VCaP (cell line): ENCODE measurements around the gene PAPPA.

Source experiments
- H3K27ac ChIP-seq: fragments of 450-650 bp; 2 replicates; pipeline ENCODE4 v1.5.1; 2017
- TF ChIP-seq, protein P1 (sequence below): fragments of 450-650 bp; conservative IDR thresholded peaks from 2 replicates; pipeline ENCODE4 v1.5.1; 2017; ENCODE audit warnings: mild to moderate bottlenecking, moderate library complexity

Gene PAPPA

DNA sequence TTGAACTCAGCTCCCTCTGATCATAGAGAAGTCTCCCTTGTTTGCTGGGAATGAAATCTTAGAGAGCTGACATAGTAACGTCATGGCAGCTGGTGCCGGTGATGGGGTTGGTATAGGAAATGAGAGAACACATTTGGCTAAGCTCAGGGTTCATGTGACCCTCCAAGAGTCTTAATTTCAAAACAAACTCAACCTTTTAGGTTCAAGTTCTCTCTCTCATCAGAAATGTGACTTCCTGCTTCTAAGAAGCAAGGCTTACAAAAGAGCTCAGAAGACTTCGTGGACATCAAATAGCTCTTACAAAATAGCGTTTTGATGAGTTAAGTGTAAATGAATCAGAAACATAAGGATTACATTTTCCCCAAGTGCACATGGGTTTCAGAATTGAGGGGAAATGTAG, 97.3 kb downstream of the PAPPA start:
- no peak overlapping the region for H3K27ac ChIP-seq
- TF ChIP-seq, protein P1, sequence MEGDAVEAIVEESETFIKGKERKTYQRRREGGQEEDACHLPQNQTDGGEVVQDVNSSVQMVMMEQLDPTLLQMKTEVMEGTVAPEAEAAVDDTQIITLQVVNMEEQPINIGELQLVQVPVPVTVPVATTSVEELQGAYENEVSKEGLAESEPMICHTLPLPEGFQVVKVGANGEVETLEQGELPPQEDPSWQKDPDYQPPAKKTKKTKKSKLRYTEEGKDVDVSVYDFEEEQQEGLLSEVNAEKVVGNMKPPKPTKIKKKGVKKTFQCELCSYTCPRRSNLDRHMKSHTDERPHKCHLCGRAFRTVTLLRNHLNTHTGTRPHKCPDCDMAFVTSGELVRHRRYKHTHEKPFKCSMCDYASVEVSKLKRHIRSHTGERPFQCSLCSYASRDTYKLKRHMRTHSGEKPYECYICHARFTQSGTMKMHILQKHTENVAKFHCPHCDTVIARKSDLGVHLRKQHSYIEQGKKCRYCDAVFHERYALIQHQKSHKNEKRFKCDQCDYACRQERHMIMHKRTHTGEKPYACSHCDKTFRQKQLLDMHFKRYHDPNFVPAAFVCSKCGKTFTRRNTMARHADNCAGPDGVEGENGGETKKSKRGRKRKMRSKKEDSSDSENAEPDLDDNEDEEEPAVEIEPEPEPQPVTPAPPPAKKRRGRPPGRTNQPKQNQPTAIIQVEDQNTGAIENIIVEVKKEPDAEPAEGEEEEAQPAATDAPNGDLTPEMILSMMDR = no peak

DNA sequence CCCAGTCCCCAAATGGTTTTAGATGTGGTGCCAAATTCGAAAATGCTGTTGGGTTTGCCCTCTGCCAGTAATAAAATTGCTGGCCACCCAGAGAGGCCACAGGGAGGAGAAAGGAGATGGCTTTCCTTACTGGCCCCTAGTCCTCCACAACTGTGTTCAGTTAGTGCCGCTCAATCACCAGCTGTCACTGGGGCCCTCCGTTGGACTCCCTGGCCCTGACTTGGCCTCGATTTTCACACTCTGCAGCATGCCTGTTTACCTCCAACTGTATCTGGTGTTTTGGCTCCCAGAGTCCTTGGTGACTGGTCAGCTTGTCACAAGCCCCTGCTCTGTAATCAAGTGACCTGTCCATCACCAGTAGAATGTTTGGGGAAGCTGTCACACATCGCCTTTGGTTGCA, 97.8 kb downstream of the PAPPA start:
- no peak overlapping the region for H3K27ac ChIP-seq
- TF ChIP-seq, protein P1 = no peak

DNA sequence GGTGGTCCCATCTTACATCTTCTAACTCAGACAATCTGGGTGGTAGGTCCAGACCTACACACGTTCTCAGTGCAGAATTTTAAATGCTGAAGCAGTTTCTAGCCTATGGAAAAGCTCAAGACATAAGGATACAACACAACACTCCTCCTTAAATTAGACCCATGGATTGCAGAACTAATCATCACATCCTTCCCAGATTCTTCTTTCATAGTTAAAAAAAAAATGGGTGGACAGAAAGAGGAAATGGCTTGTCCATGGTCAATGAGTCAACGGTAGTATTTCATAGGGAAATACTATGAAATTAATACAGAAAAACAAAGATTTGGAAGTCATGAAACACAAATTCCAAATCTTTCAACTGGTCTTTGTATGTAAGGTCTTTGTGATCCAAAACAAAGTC, 106.9 kb downstream of the PAPPA start:
- TF ChIP-seq, protein P1 = no peak
- H3K27ac ChIP-seq = no peak overlapping the region

DNA sequence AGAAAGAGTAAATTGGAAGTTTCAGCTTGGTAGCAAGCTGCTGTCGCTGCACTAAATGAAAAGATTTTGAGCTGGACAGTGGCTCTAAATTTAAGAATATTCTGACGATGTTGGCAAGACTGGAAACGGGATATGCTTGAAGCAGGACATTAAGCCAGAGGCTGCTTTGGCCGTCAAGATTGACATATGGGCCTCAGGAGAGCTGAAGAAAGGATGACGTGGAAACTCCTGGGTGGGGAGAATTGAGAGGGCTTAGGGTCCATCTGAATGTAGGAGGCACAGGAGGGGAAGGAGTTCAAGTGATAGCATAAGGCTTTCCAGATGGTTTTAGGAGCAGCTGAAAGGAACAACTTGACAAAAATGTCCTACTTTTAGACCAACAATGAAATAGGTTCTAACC, 108.9 kb downstream of the PAPPA start:
- H3K27ac ChIP-seq = no peak overlapping the region
- TF ChIP-seq, protein P1 = no peak

DNA sequence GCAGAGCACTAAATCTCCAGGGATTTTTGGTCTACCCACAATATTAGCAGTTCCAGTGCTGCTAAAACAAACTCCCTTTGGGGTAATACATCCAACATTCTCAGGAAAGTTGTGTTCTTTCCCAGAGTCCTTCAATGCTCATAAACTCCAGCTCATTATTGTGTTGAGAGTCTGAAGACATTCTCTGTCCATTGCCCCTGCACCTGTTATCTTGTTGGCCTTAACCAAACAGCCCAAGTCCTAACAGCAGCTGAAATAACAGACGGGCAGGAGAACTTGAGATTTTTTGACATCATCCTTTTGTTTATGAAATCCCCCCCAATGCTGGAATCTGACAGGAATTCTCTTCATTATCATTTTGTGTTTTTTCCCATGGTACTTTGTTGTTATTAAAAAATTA, 110.8 kb downstream of the PAPPA start:
- TF ChIP-seq, protein P1 = no peak
- H3K27ac ChIP-seq = no peak overlapping the region

DNA sequence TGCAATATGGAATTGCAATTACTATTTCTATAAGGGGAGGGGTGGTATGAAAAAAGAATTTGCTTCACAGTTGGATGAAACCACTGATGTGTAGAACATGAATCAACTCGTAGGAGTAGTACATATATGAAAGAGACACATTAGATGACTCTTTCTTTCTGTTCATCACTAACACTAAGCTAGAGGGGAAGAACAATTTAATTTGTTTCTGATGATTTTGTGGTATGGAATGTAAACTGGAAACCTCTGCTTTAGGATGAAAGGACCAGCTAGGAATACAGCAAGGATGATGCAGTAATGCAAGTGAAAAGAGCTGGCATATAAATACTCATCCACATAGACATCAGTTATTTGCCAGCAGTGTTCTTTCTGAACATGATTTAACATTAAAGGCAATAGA, 113.4 kb downstream of the PAPPA start:
- no peak overlapping the region for H3K27ac ChIP-seq
- TF ChIP-seq, protein P1 = no peak

DNA sequence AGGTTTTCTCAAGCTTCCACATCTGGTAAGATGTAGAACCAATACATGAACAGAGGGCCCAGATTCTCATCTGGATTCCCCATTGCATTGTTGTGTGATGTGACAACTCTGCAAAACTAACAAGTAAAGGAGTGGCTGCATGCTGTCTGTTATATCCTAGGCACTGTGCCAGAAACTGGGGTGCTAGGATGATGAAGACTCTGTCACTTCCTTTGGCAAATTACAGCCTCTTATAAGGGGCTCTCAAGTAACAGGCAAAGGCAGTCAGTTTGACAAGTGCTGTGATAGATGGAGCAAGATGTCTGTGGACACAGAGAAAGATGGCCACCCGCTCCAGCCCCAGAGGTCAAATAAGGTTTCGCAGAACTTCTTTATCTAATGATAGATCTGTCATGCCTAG, 115.7 kb downstream of the PAPPA start:
- H3K27ac ChIP-seq = no peak overlapping the region
- TF ChIP-seq, protein P1 = no peak

DNA sequence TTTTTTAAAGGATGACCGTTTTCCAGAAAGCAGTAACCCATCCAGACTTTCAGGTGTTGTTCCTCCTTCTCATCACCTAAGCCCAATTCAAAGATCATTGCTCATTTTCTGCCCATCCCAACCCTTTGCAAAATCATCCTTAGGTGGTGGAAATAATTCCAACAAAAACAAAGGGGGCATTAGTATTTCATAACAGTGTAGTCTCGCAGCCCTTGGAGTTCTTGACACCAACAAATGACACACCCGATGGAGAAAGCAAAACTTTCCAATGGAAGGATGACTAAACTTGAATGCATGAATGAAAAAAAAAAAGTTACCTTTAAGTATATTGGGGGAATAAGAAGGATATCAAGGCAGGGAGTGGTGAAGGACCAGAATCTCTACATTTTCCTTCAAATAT, 117.0 kb downstream of the PAPPA start:
- no peak overlapping the region for H3K27ac ChIP-seq
- TF ChIP-seq, protein P1 = no peak
